GM18909 (cell line): ENCODE results near the gene TNFRSF1B.

Experiments
- ATAC-seq: cut with Tn5 transposase; IDR thresholded peaks from one replicate; pipeline ENCODE4 v1.9.1; 2021; ENCODE audit warnings: mild to moderate bottlenecking; ENCODE audit not compliant: unreplicated experiment, poor library complexity

Gene TNFRSF1B

GRCh38 chr1:12173041-12173509 is 6.3 kb downstream of the TNFRSF1B start:
- ATAC-seq: no peak

- no peak for ATAC-seq
These were observed 6.9 kb downstream of the TNFRSF1B start for GRCh38 chr1:12173631-12174121.

- no peak for ATAC-seq
These were observed 8.4 kb downstream of the TNFRSF1B start for GRCh38 chr1:12174924-12175810.

GRCh38 chr1:12176298-12177118 is 9.7 kb downstream of the TNFRSF1B start:
- no peak for ATAC-seq

DNA sequence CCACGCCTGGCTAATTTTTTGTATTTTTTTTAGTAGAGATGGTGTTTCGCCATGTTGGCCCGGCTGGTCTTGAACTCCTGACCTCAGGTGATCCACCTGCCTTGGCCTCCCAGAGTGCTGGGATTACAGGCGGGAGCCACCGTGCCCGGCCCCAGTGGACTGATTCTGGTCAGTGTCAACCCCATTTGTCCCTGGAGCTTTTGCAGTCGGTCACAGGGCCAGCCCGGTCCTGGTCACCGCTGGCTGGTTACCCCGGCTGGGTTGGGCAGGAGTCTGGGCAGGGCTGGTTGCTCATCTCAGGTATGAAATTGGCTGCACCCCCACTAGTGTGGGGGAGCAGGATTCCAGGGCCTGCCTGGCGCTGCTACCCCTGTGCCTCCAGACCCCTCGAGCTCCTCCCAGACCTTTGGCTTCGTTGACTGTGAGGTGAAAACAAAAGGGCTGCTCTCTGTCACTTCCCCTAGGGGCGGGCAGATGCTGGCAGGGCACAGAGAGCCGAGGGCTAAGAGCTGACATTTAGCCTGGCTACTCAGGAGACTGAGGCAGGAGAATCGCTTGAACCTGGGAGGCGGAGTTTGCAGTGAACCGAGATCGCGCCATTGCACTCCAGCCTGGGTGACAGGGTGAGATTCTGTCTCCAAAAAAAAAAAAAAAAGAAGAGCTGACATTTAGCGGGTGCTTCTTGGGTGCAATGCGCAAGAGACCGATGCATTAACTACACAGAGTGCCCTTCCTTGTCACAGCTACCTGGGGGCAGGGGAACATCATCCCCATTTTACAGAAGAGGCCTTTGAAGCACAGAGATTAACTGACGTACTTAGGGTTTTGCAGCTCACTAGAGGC is 10.6 kb downstream of the TNFRSF1B start:
- no peak for ATAC-seq

- ATAC-seq: no peak
These were observed 11.2 kb downstream of the TNFRSF1B start for GRCh38 chr1:12177999-12178441.

- ATAC-seq: no peak
These were observed 11.7 kb downstream of the TNFRSF1B start for GRCh38 chr1:12178511-12178910.

DNA sequence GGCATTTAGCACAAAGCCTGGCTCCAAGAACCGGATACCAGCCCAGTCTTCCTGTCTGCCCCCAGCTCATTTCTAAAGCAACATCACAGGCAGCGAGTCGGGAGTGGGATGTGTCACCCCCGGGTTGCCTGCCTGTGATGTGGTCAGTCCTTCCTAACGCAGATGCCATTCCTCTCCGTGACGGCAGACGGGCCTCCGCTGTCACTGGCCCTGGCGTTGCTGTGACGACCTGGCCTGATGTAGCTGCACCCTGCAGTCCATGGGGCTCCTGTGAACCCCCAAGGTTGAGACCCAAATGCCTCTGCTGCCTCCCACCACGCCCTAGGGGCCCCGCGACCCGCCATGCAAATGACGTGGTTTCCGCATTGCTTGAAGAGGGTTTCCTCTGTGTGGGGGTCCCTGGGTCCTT is 12.3 kb downstream of the TNFRSF1B start:
- ATAC-seq: no peak

DNA sequence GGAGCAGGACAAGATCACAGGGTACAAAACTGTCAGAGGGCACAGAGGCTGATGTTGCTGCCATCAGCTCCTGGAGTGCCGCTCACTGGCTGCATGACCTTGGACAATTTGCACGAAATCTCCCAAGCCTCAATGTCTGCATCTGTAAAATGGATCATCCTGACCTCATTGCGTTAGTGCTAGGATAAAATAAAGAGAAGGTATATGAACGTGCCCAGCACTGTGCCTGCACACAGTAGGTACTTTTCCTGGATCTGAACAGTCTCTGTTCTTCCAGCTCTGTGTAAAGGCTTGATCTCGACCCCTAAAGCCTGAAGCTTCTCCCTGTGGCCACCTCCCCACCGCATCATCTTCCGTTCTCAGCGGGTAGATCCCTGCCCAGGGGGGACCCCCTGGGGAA is 12.9 kb downstream of the TNFRSF1B start:
- no peak for ATAC-seq

GRCh38 chr1:12180315-12180714 is 13.5 kb downstream of the TNFRSF1B start:
- no peak for ATAC-seq

GRCh38 chr1:12180903-12181302 is 14.1 kb downstream of the TNFRSF1B start:
- ATAC-seq: no peak

GRCh38 chr1:12181568-12181967 is 14.8 kb downstream of the TNFRSF1B start:
- no peak for ATAC-seq

DNA sequence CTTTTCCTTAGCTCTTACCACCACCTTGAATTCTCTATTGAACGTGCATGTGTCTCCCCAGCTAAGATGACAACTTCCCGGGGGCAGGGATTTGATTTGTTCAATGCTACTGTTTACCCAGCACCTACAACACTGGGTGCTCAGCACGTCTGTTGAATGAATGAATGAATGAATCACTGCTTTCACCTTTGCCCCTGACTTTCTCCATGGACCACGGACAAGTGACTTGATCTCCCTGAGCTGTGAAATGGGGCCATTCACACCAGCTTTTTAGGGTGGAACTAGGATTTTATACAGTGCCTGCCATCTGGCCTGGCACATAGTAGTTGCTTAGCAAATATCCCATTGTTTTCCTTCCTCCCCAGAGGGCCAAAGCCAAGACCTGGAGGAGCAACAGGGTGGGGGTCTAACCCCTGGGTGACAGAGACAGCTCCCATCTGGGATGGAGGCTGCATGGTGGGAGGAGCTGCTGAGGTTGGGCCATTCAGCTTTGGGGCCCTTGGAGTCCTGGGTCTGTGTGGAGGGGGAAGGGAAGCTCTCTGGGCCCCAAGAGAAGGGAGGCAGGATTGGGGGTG is 15.7 kb downstream of the TNFRSF1B start:
- ATAC-seq: no peak

DNA sequence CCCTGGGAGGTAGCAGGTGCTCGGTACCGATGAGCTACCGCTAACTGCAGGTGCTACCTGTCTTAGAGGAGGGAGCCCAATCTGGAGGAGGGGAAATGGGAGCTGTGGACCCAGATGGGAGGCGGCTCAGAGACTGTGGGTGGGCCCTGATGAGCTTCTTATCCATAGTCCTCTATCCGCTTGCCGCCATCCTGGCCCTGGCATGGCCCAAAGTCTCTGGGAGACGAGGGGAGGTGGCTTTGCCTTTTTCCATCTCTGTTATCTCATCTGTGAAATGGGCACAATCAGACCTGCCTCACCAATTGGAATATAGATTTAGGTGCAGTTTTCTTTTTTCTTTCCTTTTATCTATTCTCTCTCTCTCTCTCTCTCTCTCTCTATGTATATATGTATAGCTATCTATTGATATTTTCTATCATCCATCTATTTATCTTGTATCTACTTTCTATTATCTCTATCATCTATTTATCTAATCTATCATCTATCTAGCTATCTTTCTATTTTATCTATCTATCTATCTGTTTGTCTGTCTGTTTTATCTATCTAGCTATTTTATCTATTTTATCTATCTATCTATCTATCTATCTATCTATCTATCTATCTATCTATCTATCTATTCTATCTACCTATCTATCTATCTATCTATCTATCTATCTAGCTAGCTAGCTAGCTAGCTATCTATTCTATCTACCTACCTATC is 16.5 kb downstream of the TNFRSF1B start:
- ATAC-seq: no peak

DNA sequence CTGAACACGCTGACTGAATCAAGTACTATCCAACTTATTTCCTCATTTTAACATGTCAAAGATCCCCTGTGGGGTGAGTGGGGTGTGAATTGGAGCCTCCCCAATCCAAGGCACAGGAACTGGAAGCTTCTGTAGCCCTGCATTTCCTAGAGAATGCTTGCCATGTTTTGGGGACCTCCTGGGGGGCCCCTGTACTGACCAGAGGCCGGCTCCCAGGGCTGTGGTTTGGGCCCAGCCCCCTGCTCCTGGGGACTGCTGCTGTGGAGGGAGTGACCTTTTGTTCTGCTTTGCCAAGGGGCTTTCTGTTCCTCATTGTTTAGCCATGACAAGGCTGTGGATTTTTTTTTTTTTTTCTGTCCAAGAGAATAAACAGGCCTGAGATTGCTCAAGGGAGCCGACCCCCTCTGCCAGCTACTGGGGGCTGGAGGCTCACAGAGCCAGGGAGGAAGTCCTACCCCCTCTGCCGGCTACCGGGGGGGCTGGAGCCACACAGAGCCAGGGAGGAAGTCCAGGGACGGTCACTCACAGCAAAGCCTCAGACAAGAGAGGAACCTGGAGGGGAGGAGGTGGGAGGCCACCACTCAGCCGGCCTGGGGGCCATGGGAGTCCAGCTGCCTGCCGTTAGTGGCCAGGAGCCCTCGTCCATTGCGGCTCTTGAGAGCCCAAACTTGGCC is 17.4 kb downstream of the TNFRSF1B start:
- ATAC-seq: no peak

DNA sequence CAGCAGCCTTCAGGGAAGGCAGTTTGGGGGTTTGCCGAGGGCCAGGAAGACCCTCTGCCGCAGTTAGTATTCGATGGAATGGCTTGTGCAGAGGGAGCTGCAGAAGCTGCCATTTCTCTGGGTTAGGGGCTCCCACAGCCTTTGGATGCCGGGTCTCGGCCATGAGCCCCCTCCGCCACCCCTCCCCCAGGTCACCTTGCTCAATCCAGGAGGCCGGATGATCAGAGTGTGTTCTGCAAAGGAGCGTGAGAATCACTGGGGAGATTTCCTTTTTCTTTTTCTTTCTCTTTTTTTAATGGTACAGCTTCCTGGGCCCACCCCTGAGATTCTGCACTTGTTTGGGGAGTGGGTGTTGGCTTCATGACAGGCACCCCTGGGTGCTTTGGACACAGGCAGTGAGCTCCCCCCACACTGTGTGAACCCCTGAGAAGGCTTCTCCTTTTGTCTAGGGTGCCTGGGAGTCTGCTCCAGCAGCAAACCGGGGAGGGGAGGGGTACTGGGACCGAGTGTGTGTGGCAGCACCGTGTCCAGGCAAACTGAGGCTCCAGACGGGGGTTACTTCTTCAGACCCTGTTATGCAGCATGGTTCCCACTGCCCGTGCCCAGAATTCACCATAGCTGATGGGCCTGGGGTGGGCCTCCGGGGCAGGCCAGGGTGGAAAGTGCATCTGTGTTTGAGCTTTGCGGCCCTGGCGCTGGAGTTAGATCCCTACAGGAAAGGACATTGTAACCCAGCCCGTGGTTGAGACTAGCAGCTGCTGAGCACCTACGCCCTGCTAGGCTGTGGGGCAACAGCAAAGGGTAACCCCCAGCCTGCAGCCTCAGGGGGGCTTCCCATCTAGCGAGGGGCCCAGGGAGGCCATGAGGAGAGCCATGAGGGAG is 18.5 kb downstream of the TNFRSF1B start:
- no peak for ATAC-seq

GRCh38 chr1:12185918-12186678 is 19.3 kb downstream of the TNFRSF1B start:
- ATAC-seq: no peak
